GM23248 (cell line): ENCODE results near the gene RRAS2.

Experiments used
- EZH2 ChIP-seq: fragments of 200-600 bp; sonication (generic); IDR thresholded peaks from 2 replicates; pipeline ENCODE4 v1.6.1; 2018; ENCODE audit warnings: antibody characterized with exemption, mild to moderate bottlenecking; ENCODE audit not compliant: insufficient read depth, poor library complexity, severe bottlenecking
- EZH2phosphoT487 ChIP-seq: fragments of 200-600 bp; sonication (generic); IDR thresholded peaks from 2 replicates; pipeline ENCODE4 v1.6.1; 2018; ENCODE audit warnings: antibody characterized with exemption, moderate library complexity, mild to moderate bottlenecking, low read depth; ENCODE audit not compliant: insufficient read depth

DNA sequence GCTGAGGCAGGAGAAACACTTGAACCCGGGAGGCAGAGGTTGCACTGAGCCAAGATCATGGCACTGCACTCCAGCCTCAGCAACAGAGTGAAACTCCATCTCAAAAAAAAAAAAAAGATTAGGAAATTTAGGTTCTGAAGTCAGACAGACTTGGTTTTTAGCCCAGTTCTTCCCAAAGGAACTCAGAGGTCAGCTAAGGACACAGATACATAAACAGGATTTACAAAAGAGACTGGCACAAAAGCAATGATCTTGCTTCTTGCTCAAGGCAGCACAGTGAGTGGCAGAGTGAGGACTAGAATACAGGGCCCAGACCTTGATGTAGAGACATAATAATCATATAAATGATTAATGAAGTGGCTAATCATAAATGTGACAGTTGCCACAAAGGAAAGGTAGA, 25.4 kb upstream of the RRAS2 start:
- TF ChIP-seq EZH2phosphoT487 (no peak), EZH2 (no peak)
